Measurements from ENCODE around the gene SLA2.
"Not testable (repeated sequence)": the region's sequence is repeated elsewhere in the genome, so short reads cannot be mapped to it uniquely, and the experiment has no call there.

Gene SLA2, protein sequence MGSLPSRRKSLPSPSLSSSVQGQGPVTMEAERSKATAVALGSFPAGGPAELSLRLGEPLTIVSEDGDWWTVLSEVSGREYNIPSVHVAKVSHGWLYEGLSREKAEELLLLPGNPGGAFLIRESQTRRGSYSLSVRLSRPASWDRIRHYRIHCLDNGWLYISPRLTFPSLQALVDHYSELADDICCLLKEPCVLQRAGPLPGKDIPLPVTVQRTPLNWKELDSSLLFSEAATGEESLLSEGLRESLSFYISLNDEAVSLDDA

GRCh38 chr20:36645998-36646397 lies at the start of gene SLA2:
Gene SLA2 (minus strand): TSS chr20:36646196. CDS start chr20:36641335, 4,861 bp downstream.
- no peak for DNase-seq (ENCODE audit: low read depth)
- no peak within 1 kb of the TSS for H3K4me3 ChIP-seq (ENCODE audit: low read depth, low read length)

GRCh38 chr20:36695467-36695866 lies 49.5 kb upstream of the SLA2 start:
- DNase-seq (ENCODE audit: low read depth); H3K4me3 ChIP-seq (ENCODE audit: low read depth, low read length): not testable (repeated sequence)

DNA sequence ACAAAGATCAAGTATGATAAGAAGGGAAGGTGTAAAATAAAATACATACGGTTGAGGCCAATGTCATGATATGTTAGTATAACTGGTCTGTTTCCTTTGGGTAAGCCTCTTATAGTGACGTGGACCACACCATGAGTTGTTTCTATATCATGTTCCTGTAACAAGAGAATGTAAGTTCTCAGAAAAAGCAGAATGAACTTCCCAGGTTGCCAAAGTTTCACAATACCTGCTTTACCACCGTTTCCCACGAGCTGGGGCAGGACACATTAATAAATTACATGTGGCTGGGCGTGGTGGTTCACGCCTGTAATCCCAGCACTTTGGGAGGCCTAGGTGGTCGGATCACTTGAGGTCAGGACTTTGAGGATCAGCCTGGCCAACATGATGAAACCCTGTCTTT lies 42.6 kb upstream of the SLA2 start:
- H3K4me3 ChIP-seq (ENCODE audit: low read depth, low read length) = no peak overlapping the region
- no peak for DNase-seq (ENCODE audit: low read depth)

- no peak overlapping the region for H3K4me3 ChIP-seq (ENCODE audit: low read depth, low read length)
- no peak for DNase-seq (ENCODE audit: low read depth)
These were observed 41.9 kb upstream of the SLA2 start for GRCh38 chr20:36687850-36688249.

GRCh38 chr20:36686944-36687343 lies 40.9 kb upstream of the SLA2 start:
- no peak for DNase-seq (ENCODE audit: low read depth)
- no peak overlapping the region for H3K4me3 ChIP-seq (ENCODE audit: low read depth, low read length)

GRCh38 chr20:36686504-36686903 lies 40.5 kb upstream of the SLA2 start:
- DNase-seq (ENCODE audit: low read depth) = no peak
- no peak overlapping the region for H3K4me3 ChIP-seq (ENCODE audit: low read depth, low read length)

- DNase-seq (ENCODE audit: low read depth) = no peak
- no peak overlapping the region for H3K4me3 ChIP-seq (ENCODE audit: low read depth, low read length)
These were observed 38.8 kb upstream of the SLA2 start for GRCh38 chr20:36684747-36685146.

DNA sequence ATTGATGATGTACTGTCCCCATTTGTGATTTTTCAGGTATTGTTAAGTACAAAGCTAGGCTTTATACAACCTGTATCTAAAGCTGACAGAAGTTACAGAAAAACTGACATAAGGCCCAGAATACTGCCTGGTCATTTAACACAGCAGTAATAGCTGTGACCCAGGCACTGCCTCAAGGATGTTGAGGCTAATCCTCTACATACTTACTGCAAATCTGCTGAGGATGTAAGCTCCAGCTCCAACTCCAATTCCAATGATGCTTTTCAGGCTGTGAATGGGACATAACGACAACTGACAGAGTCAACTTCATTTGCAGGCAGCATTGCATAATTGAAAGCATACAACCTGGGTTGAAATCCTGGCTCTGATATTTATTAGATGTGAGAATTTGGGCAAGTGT lies 36.3 kb upstream of the SLA2 start:
- no peak overlapping the region for H3K4me3 ChIP-seq (ENCODE audit: low read depth, low read length)
- no peak for DNase-seq (ENCODE audit: low read depth)

DNA sequence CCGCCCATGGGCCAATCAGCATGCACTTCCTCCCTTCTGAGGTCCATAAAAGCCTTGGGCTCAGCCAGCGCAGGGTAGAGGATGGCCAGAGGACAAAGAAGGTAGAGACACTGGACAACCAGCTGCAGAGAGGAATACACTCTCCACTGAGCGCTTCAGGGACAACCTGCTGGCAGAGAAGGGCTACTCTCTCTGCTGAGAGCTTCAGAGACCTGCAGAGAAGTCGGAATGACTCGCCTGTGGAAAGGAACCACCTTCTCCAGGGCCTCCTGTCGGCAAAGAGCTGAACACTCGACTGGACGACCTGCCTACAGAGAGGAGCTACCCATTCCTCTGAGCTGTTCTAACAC lies 31.4 kb upstream of the SLA2 start:
- no peak overlapping the region for H3K4me3 ChIP-seq (ENCODE audit: low read depth, low read length)
- no peak for DNase-seq (ENCODE audit: low read depth)

- no peak overlapping the region for H3K4me3 ChIP-seq (ENCODE audit: low read depth, low read length)
- no peak for DNase-seq (ENCODE audit: low read depth)
These were observed 30.9 kb upstream of the SLA2 start for GRCh38 chr20:36676701-36677421.

DNA sequence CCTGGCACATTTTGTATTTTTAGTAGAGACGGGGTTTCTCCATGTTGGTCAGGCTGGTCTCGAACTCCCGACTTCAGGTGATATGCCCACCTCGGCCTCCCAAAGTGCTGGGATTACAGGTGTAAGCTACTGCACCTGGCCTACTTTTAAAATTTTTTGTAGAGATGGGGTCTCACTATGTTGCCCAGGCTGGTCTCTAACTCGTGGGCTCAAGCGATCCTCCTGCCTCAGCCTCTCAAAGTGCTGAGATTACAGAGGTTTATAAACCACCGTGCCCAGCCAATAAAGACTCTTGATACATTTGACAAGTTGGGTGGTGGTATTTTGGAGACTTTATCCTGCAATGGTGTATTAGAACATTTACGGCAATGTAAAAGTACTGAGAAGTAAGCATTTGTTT lies 29.5 kb upstream of the SLA2 start:
- H3K4me3 ChIP-seq (ENCODE audit: low read depth, low read length); DNase-seq (ENCODE audit: low read depth): not testable (repeated sequence)

- H3K4me3 ChIP-seq (ENCODE audit: low read depth, low read length) = no peak overlapping the region
- DNase-seq (ENCODE audit: low read depth) = no peak
These were observed 27.0 kb upstream of the SLA2 start for GRCh38 chr20:36672991-36673390.

DNA sequence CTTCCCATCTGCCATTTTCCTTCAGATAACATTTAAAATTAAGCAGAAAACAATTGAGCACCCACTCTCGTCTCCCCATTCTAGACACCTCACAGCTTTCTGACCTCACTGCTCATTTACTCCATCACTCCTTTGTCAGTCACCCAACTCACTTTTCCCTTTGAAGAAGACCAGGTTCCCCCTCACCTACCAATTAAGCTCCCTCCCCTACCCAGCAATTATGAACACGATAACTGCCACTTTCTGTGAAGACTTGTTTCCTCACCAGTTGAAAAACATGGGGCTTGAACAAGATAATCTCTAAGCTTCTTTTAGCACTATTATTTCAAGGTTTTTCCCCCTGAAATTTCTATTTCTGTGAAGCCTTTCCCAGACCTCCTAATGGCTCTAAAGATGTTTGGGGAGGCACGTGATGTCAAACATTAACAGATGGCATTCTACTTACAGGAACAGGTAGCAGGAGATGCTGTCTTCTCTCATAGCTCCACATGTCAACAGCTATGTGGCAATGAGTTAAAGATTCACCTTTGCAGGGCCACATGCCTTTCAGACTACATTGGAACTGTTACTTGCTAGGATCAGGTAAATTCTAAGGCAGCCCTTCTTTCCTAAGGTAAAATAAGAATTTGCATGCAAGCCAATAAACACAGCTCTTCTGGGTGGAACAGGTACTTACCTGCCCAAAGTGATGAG lies 24.8 kb upstream of the SLA2 start:
- no peak overlapping the region for H3K4me3 ChIP-seq (ENCODE audit: low read depth, low read length)
- no peak for DNase-seq (ENCODE audit: low read depth)

- DNase-seq (ENCODE audit: low read depth) = no peak
- H3K4me3 ChIP-seq (ENCODE audit: low read depth, low read length) = no peak overlapping the region
These were observed 20.3 kb upstream of the SLA2 start for GRCh38 chr20:36666181-36666740.

- no peak overlapping the region for H3K4me3 ChIP-seq (ENCODE audit: low read depth, low read length)
These were observed 17.0 kb upstream of the SLA2 start for GRCh38 chr20:36663031-36663430.

GRCh38 chr20:36658300-36658699 lies 12.3 kb upstream of the SLA2 start:
- no peak overlapping the region for H3K4me3 ChIP-seq (ENCODE audit: low read depth, low read length)
- no peak for DNase-seq (ENCODE audit: low read depth)

More at GRCh38 chr20:36663031-36663430, 17.0 kb upstream of the SLA2 start:
- DNase-seq (ENCODE audit: low read depth) = no peak

GRCh38 chr20:36656733-36657132 lies 10.7 kb upstream of the SLA2 start:
- no peak overlapping the region for H3K4me3 ChIP-seq (ENCODE audit: low read depth, low read length)
- DNase-seq (ENCODE audit: low read depth) = no peak

- no peak for DNase-seq (ENCODE audit: low read depth)
These were observed 9.0 kb upstream of the SLA2 start for GRCh38 chr20:36655004-36655403.

GRCh38 chr20:36654506-36654905 lies 8.5 kb upstream of the SLA2 start:
- H3K4me3 ChIP-seq (ENCODE audit: low read depth, low read length) = no peak overlapping the region
- DNase-seq (ENCODE audit: low read depth) = no peak

More at GRCh38 chr20:36655004-36655403, 9.0 kb upstream of the SLA2 start:
- H3K4me3 ChIP-seq (ENCODE audit: low read depth, low read length) = no peak overlapping the region

DNA sequence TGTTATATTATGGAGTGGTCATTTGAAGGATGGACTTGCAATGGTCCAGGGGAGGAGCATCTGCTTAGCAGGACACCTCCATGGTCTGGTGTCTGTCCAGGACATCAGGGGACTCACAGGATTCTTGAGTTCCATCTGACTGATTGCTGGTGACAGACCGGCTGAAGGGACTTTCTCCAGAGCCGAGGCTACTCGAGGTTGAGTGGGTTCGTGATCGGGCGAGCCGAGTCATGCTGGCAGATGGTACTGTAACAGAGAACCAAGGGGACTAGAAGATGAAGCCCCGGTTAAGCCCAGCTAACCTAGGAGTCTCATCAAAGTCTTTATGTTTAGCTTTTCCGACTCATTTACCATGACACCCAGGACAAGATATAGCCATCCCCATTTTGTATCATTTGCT lies 7.5 kb upstream of the SLA2 start:
- DNase-seq (ENCODE audit: low read depth) = no peak
- no peak overlapping the region for H3K4me3 ChIP-seq (ENCODE audit: low read depth, low read length)

Data from skeletal muscle cell (primary cell).